ENCODE results near the gene KSR2.

- no peak for TF ChIP-seq CTCF (IDR thresholded peaks at IDR 0.05)
- no peak for TF ChIP-seq POLR2AphosphoS5 (IDR thresholded peaks at IDR 0.05)
- no peak for TF ChIP-seq POLR2A (IDR thresholded peaks at IDR 0.05)
- no peak for TF ChIP-seq EP300 (IDR thresholded peaks at IDR 0.05)
These were observed 376.0 kb downstream of the KSR2 start for GRCh38 chr12:117592588-117593305.
